ENCODE measurements around the gene KLHDC10.
"Not testable (repeated sequence)": the region's sequence is repeated elsewhere in the genome, so short reads cannot be mapped to it uniquely, and the experiment has no call there.

KLHDC10 gene

DNA sequence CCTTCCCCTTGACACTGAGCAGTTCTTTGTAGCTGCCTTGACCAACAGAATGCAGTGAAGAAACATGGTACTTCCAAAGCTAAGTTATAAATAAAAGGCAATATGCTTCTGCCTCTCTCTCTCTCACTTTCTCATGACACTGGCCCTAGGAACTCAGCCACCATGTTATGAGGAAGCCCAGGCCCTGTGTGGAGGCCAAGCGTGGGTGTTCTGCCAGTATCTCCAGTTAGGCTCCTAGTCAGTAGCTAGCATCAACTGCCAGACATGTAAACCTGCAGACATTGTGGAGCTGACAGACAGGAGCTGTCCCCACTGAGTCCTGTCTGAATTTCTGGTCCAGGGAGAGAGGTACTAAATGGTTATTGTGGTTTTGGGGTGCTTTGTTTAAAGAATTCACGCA is 89.7 kb downstream of the KLHDC10 start:
- DNase-seq = no peak

GRCh38 chr7:130160455-130160854 is 90.1 kb downstream of the KLHDC10 start:
- DNase-seq = no peak

DNA sequence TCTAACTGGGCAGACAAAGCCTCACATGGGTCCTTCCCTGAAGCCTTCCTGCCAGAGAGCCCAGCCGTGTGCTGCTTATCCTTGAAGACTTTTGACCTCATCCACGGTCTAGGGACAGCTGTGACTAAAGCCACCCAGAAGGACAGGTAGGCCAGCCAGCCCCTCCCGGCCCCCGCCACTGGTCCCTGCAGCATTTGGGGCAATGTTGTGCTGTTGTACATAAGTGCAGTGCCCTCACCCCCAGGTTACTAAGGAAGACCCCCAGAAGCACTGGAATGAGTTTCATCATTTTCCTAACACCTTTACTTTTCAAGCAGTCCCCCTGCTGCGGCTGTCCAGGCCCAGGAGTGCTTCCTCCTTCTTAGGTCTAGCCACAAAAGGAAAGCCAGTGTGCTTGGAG is 91.9 kb downstream of the KLHDC10 start:
- DNase-seq = no peak

DNA sequence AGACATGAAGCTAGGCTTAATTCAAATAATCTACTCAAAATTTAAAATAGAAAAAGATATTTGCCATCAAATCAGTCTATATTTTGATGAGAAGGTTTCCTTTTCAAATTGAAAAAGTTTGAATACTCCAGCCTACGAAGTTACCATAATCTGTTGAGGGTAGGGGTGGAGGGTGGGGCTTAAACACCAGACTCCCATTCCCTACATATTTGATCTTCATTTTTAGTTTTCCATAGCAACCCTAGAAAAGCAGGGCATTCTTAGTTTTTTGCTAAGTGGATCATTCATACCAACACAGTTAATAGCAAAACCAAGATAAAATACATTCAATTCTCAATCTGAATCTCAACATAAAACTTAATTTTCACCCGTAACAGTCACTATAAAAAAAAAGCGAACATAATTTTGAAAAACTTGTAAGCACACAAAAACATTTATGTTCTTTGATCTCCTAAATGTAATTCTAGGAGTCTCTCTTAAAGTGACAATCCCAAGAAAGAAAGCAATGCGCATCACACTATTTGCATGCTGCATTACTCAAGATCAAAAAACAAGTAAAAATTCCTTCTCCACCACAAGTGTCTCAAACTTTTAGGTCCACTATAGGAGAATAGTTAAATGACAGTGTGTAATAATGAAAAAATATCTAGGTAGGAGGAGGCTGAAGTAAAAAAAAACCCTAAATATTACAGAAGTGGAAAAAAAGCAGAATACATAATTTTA is 104.1 kb downstream of the KLHDC10 start:
- no peak for DNase-seq

DNA sequence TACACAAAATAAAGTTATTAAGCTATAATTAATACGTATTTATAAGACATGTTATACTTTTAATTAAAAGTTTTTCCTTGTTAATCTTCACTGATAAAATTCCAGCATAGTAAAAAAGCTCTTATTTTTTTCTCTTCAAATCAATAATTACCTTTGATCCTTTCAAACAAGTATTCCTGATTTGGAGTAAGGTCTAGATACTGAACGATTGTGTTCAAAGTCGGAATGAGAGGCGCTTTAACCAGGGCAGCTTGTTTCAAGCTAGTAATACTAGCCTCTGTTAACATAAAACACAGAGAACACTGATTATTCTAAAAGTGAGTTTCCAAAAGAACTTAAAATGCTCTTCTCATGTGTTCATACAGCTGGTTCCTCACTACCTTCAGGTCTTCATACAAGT is 107.9 kb downstream of the KLHDC10 start:
- DNase-seq = no peak

GRCh38 chr7:130179631-130180030 is 109.3 kb downstream of the KLHDC10 start:
- no peak for DNase-seq

- DNase-seq = no peak
These were observed 110.4 kb downstream of the KLHDC10 start for GRCh38 chr7:130180571-130181262.

DNA sequence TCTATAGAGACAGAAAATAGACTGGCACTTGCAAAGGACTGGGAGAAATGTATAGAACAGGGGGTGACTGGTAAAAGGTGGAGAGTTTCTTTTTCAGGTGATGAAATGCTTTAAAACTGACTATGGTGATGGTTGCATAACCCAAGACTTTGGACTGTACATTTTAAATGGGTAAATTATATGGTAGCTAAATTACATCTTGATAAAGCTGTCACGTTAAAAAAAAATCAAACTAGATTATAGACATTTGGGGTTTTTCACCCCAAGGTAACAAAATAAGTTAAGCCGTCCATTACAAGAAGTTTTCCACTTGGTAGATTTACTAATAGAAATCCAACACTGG is 110.9 kb downstream of the KLHDC10 start:
- no peak for DNase-seq

DNA sequence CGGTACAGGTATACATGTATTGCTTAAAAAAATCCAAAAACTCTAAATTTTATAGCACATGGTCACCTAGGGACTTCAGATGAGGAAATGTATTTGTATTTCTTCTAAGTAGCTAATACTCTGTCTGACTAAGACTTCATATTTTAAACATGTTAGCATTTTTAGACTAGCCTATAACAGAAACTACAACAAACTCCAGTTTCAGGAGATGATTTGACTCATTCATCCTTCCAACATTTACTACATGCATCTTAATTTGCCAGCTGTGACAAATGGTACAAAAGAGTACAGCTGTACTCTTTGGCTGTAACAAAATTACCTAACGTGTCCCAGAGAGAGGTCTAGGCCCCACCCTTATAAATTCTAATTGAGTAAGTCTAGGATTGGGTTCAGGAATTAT is 112.7 kb downstream of the KLHDC10 start:
- DNase-seq = no peak

GRCh38 chr7:130184349-130184748 is 114.0 kb downstream of the KLHDC10 start:
- not testable (repeated sequence) for DNase-seq

Data from activated CD8-positive, alpha-beta memory T cell treated with anti-CD3 and anti-CD28 coated beads, Interleukin-2, amount 50 U/mL, for 4 hours (primary cell).